Endothelial cell of hepatic sinusoid (primary cell): Measurements from ENCODE around the gene PDCD1.
"Not testable (repeated sequence)": the region's sequence is repeated elsewhere in the genome, so short reads cannot be mapped to it uniquely, and the experiment has no call there.

Experiments used
- in situ Hi-C: cut with HindIII; loops from 2 replicates; pipeline ENCODE4 v1.10.0; 2017; ENCODE audit warnings: low sequenced_read_pairs

PDCD1 gene

DNA sequence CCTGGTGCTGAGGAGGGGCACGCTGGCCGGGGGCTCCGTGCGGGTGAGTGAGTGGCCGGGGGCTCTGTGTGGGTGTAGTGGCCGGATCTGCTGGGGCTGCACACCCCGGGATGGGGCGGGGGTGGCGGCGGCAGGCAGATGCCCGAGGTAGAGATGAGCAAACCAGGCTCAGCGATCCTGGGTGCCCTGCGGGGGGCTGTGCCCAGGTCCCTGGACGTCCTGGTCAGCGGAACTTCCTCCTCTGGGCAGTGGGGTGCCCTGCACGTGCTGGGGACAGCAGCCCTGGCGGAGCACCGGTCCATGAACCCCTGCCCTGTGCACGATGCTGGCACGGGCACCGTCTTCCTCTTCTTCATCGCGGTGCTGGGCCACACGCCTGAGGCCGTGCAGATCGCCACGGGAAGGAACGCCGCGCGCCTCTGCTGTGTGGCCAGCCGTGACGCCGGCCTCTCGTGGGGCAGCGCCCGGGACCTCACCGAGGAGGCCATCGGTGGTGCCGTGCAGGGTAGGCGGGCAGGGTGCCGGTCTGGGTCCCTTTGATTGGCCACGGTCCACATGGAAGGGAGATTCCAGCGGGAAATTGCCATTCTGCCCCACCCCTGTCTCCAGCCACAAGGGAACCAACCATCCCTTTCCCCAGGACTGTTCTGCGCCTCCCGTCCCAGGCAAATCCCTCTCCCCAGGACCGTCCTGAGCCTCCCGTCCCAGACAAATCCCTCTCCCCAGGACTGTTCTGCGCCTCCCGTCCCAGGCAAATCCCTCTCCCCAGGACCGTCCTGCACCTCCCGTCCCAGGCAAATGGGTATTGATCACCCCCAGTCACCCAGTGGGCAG lies 43.8 kb downstream of the PDCD1 start:
- in situ Hi-C loops: no loop called here

DNA sequence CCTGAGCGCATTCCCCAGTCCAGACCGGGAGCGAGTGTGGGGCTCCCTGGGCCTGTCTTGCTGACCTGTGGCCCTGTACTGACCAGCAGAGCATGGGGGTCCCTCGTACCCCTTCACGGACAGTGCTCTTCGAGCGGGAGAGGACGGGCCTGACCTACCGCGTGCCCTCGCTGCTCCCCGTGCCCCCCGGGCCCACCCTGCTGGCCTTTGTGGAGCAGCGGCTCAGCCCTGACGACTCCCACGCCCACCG lies 44.4 kb downstream of the PDCD1 start:
- in situ Hi-C loops: no loop called here

DNA sequence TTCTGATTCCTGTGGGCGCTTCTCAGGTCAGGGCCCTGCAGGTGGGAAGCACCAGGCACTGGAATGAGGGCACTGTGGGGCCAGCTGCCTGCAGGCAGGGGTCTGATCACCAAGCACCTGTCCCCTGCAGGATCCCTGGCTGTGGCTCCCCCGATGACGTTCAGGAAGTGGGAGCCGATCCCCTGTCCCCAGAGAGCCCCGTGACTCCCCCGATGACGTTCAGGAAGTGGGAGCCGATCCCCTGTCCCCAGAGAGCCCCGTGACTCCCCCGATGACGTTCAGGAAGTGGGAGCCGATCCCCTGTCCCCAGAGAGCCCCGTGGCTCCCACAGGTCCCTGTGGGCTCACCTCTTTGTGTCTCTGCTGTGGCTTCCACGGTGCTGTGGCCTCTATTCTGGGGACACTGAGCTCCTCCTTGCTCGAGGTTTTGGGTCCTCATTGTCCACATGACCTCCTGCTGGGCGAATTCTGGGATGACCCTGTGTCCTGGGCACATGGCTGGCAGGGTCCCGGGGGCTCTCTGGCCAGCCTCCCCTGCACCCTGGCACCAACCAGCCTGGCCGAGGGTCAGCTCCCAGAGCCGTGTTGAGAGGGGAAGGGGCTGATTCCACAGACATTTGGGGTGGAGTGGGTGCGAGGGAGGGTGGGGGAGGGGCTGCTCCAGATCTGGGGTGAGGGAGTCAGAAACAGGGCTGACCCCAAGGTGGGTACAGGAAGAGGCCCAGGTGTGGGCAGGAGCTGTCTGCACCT lies 44.9 kb downstream of the PDCD1 start:
- in situ Hi-C loops: no loop called here

DNA sequence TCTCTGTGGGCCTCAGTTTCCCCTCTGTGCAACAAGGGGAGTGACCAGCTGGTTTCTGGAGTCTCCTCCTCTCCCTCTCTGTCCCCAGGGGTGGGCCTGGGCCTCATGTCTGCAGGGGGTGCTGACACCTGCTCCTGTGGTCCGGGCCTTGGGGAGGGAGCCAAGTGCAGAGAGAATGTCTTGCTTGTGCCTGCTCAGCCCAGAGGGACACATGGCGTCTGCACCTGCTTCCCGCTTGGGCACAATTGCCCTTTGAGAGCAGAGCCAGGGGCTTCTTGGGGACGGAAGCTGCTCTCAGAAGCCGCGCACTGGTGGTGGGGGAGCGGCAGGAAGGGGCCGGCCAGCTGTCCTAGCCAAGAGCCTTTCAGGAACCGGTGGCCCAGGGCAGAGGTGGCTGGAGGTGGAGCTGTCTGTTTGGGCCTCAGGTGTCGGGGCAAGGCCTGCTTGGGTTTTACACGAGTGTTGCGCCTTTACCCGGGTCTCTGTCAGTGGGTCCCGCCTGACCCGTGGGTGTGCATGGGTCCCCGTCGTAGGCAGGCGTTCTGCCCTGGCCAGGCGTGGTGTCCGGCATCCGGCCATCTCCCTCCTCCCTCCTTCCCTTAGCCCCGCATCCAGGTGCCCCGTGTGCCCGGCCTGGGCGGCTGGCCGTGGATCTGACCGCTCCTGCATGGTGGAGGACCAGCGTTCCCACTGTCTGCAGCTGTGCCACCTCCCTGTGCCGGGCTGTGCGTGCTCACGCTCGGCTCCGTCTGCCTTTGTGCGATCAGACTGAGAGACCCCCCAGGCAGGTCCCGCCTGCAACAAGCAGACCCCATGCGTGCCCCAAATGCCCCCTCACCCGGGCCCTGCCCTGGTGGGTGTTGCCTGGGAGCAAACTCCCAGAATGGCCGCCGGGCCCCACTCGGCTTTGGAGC lies 45.7 kb downstream of the PDCD1 start:
- in situ Hi-C loops: no loop called here

DNA sequence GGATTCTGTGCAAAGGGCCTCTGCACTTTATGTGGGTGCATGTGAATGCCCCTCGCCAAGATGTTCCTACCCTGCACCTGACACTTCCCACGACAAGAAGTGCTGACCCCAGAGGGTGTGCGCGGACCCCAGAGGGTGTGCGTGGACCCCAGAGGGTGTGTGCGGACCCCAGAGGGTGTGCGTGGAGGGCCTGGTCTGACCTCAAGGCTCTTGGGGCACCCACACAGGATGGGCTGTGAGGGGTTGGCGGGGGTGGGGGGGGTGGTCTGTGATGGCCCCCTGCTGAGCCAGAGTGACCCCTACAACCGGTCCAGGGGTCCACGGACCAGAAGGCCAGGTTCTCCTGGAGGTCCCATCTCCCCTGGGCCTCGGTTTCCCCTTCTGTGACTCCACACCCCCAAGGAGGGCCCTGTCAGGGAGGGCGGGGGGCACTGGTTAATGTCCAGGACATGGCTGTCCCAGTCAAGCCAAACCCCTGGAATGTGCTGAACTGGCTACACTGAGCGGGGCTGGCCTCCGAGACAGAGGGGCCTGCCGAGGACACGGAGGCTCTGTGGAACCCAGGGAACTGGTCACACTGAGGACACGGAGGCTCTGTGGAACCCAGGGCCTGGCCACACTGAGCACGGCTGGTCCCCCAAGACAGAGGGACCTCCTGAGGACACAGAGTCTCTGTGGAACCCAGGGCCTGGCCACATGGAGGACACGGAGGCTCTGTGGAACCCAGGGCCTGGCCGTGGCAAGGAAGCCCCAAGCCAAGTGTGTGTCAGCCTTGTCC lies 46.6 kb downstream of the PDCD1 start:
- in situ Hi-C loops: no loop called here

DNA sequence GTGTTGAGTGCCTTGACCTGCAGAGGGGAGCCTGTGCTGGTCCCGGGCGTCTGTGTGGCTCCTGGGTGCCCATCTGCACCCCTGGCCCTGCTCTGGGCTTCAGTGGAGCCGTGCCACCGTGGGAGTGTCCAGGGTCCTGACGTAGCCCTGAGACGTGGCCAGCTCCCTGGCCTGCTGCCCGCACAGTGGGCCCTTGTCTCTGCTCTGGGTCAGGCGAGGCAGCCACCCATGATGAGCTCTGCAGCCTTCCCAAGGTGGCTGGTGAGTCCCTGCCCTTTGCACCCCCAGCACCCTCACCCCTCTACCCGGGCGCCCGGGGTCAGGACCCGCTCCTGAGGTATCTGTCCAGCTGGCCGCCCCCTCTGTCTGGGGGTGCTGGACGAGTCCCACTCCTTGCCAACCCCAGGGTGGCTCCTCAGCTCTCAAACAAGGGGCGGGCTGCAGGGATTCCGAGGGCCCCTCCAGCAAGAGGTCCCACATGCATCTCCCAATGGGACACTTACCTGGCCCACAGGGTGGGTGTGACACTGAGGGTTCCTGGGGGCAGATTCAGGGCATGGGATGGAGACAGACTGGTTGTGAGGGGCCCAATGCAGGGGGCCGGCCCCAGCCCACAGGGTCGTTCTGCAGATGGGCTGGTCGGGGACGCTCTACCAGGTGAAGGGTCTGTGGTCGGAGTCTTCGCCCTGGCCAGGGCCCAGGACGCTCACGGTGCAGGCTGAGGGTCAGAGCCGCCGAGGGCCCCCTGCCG lies 47.3 kb downstream of the PDCD1 start:
- in situ Hi-C loops: no loop called here

DNA sequence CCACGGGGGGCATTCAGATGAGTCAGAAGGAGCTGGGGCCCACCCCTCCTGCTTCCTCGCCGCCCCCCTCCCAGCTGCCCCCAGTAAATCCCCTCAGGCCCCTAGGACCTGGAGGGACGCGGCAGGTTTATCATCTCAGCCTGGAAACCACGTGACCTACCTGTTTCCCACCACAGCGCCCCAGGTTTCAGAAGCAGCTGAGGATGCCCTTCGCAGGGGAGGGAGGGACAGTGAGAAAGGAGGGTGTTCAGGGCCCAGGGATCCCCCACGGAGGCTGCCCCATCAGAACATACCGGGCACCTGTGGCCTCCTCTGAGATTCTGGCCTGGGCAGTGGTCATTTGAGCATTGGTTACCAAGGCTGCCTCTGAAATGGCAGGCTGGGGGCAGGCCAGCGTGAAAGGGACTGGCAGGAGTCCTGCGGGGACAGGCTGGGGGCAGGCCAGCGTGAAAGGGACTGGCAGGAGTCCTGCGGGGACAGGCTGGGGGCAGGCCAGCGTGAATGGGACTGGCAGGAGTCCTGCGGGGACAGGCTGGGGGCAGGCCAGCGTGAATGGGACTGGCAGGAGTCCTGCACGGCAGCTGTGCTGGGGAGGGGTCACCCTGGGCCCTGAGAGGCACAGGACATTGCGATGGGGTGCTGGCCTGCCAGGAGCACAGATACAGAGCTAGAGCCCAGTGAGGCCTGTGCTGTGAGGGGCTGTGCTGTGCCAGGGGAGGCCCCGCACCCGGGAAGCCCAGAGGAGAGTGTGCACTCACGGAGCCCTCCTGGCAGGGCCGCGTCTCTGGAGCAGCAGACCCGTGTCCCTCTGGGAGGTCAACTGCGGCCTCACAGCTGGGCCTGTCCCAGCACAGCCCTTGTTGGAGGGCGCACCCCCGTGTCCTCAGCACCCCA lies 48.1 kb downstream of the PDCD1 start:
- in situ Hi-C loops: no loop called here

DNA sequence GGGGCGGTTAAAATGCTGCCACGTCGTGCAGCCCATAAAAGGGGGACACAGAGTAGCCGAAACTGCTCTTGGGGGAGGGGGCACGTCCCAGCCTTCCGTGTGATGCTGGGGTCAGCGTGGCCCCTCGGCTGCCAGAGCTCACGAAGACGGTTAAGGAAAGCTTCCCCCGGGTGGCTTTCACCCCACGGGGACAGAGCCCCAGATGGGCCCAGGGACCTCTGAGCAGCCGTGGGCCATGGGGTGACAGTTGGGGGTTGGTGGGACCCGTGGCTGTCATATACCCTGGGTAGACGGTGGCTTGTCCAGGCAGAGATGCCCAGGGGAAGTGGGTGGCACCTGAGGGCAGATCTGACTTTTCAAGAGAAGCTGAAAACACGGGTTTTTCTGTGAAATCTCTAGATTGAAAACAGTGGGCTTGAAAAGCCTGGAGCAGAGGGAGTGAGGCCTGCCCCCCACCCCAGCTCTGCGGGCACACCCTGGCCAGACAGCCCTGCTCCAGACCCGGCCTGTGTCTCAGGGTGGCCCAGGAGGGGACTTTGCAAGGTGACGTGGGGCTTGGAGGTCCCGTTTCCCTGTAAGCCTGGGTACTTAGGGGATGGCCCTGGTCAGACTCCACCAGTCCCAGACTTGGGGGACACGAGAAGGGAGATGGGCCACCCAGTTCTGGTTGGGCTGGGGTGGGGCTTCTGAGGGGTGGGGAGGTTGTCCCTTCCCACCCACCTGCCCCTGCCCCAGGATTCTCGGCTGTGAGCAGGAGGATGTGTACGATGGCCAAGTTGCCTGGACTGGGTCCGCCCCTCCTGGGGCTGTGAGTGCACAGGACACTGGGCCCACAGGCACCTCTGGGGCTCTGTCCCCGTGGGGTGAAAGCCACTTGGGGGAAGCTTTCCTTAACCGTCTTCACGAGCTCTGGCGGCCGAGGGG lies 49.0 kb downstream of the PDCD1 start:
- in situ Hi-C loops: no loop called here

DNA sequence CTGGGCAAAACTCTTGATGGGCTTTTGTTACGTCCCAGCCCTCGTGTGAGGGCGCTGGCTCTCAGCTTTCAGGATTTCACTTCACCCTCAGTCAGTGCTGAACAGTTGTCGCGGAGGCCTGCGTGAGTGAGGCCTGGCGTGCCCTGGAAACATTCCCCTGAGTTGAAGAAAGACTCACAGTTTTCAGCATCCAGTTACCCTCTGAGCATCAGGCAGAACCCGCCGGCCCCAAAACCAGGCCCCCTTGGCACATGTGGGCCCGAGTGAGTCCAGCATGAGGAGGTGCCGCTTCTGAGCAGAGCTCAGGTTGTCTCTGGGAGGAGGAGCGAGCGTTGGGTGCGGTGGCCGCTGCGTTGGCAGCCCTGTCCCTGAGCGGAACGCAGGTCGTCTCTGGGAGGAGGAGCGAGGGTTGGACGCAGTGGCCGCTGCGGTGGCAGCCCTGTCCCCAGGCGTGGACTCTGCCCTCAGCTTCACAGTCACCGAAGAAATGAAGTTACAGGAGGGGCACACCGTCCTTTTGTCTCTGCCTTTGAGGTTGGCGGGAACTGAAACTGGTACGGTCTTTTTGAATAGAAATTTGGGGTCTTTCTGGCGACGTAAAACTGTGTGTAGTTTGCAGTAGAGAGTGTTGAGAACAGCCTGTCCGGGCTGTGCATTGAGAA lies 49.8 kb downstream of the PDCD1 start, which contains the start of gene NEU4:
Gene NEU4 (plus strand): TSS at position 473 of the 662 bp plus-strand sequence. CDS start 5,292 bp downstream, outside the sequence.
- in situ Hi-C loops: no loop called here

DNA sequence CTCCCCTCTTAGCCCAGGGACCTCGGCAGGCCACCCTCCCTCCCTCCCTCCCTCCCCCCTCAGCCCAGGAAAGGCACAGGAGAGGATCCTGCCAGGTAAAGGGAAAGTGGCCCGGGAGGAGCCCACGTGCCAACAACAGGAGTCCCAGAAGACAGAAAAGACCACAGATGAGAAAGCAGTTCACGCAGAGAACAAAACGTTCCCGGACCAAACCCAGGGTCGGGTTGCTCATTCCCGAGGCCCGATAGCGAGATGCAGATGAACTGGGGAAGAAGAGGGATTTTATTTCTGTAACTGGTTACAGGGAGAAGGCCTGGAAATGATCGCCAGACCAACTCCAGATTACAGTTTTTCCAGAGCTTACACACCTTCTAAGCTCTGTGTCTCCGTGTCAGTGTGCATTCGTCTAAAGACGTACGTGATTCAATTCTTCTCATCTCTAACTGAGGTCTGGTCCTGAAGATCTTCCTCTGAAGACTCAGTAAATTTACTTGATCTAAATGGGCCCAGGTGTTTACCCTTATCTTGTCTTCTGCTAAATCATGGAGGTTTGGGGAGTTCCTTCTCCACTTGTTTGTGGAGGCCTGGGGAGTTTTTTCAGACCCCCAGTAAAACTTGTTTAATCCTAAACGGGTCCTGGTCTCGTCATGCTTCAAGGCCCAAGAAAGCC lies 50.5 kb downstream of the PDCD1 start:
- in situ Hi-C loops: no loop called here

DNA sequence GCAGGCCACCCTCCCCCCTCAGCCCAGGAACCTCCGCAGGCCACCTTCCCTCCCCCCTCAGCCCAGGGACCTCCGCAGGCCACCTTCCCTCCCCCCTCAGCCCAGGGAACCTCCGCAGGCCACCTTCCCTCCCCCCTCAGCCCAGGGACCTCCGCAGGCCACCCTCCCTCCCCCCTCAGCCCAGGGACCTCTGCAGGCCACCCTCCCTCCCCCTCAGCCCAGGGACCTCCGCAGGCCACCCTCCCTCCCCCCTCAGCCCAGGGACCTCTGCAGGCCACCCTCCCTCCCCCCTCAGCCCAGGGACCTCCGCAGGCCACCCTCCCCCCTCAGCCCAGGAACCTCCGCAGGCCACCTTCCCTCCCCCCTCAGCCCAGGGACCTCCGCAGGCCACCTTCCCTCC lies 52.5 kb downstream of the PDCD1 start:
- in situ Hi-C loops: not testable (repeated sequence)

DNA sequence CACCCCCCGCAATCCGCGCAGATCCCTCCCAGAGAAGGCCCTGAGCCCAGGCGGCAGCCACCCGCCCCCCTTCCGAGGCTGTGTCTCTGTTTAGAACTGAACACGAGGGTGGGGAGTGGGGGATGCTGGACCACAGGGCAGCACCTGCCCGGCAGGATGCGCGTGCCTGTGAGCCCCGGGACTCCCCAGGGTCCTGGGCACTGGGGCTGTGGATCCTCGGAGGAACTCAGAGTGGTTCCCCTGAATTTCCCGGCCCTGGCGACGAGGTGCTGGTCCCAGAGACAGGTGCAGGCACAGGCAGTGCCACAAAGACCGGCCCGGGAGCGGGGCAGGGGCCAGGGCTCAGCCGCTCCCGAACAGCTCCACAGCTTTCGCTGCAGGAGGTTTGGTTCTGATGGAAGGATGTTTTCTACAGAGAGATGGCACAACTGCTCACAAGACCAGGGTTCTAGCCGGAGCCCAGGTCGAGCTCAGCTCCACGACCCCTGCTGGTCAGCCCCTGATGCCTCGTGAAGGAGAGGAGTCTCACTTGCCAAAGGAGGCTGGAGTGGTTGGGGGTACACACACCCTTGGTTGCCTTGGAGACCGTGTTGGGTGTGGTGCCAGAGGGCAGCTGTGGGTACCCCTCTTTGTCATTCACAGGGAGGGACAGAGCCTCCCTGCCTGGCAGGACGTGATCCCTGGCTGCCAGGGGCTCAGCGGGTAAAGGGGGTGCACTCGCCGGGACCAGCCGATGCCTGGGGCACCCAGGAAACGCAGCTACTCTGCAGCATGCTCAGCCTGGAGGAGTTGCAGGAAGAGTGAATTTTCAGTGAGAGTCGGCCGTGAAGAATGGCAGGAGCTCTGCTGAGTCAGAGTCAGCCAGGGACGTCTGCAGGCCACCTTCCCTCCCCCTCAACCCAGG lies 54.1 kb downstream of the PDCD1 start:
- in situ Hi-C loops: no loop called here

DNA sequence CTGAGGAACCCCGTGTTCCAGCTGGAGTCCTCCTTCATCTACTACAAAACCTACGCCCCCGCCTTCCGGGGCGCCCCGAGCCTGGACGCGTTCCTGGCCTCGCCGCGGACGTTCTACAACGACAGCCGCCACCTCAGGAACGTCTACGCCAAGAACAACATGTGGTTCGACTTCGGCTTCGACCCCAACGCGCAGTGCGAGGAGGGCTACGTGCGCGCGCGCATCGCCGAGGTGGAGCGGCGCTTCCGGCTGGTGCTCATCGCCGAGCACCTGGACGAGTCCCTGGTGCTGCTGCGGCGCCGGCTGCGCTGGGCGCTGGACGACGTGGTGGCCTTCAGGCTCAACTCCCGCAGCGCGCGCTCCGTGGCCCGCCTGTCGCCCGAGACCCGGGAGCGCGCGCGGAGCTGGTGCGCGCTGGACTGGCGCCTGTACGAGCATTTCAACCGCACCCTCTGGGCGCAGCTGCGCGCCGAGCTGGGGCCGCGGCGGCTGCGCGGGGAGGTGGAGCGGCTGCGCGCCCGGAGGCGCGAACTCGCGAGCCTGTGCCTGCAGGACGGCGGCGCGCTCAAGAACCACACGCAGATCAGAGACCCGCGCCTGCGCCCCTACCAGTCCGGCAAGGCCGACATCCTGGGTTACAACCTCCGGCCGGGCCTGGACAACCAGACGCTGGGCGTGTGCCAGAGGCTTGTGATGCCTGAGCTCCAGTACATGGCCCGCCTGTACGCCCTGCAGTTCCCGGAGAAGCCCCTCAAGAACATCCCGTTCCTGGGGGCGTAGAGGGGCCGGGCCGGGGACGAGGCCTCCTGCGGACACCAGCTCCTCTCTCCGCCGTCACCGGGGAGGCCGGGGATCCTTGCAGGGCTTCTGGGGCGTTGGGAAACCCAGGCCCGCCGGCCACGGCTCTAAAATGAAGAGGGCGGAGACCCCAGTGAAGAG lies 55.0 kb downstream of the PDCD1 start:
- in situ Hi-C loops: no loop called here

DNA sequence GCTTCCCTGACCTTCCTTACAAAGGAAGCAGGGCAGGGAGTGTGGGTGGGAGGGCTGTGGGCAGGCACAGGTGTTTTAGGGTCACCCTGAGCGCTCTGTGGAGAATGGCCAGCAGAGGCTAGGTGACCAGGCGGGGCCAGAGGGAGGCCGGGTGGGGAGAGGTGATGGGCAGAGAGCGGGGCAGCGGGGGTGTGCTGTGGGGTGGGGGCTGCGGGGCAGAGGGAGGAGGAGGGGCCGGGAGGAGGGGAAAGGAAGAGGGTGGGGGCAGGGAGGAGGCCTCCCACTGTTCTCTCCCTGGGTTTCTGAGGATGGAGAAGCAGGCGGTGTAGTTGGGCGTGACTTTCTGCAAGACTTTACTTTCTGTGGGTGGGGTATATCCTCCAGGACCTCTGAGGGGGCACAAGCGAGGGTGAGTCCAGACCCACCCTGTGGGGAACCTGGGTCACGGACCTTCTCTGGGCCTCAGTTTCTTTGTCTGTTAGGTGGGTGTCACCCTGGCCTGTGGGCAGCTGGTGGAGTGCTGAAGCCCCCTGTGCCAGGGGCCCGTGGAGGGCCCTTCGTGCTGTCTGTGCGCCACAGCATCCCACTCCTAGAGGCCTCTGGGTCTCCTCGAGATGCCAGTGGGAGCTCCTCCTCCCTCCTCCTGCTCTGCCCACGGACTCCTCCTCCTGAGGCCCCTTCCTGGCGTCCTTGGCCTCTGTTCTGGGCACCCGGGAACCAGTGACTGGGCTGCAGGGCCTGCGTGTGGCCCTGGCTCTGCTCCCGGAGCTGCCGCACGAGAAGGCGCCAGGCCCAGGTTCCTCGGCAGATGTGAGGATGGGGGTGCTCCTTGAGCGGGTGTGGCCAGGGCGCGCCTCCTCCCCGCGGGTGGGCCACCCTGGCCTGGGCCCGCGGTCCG lies 56.0 kb downstream of the PDCD1 start:
- in situ Hi-C loops: no loop called here
